ENCODE measurements around the gene CSN1S1. TPM values are rescaled to one million over a fixed set of nuclear protein-coding genes. Genes with fewer than 3 reads are reported as not detected.

CSN1S1 gene
- total and polyA plus RNA-seq, 2 experiments from 2014 or later, result 0.21 TPM; not detected in 1

Other genes with a start within 250 kb of the CSN1S1 start
- gene SULT1B1, start 170.4 kb upstream of the CSN1S1 start, total RNA-seq (2014; rRNA removed; shearing (Covaris generic)), result not detected in 2 replicates
- gene SULT1B1, start 170.4 kb upstream of the CSN1S1 start, polyA plus RNA-seq (2016; fragmentation: Nextera tagmentation; extraction: Ambion mirVana), result not detected in 2 replicates
- gene SULT1E1, start 70.9 kb upstream of the CSN1S1 start, total RNA-seq (2014; rRNA removed; shearing (Covaris generic)), result 0.12 TPM in 1 of 2 replicates, not detected in the other
- not detected in 2 replicates for gene SULT1E1, start 70.9 kb upstream of the CSN1S1 start, polyA plus RNA-seq (2016; fragmentation: Nextera tagmentation; extraction: Ambion mirVana)
- gene CSN2, start 34.7 kb downstream of the CSN1S1 start, total RNA-seq (2014; rRNA removed; shearing (Covaris generic)), result not detected in 2 replicates
- gene CSN2, start 34.7 kb downstream of the CSN1S1 start, polyA plus RNA-seq (2016; fragmentation: Nextera tagmentation; extraction: Ambion mirVana), result not detected in 2 replicates
- gene STATH, start 64.9 kb downstream of the CSN1S1 start, total RNA-seq (2014; rRNA removed; shearing (Covaris generic)), result not detected in 2 replicates
- not detected in 2 replicates for gene STATH, start 64.9 kb downstream of the CSN1S1 start, polyA plus RNA-seq (2016; fragmentation: Nextera tagmentation; extraction: Ambion mirVana)
- not detected in 2 replicates for gene HTN3, start 97.4 kb downstream of the CSN1S1 start, total RNA-seq (2014; rRNA removed; shearing (Covaris generic))
- not detected in 2 replicates for gene HTN3, start 97.4 kb downstream of the CSN1S1 start, polyA plus RNA-seq (2016; fragmentation: Nextera tagmentation; extraction: Ambion mirVana)
- gene HTN1, start 119.4 kb downstream of the CSN1S1 start, total RNA-seq (2014; rRNA removed; shearing (Covaris generic)), result not detected in 2 replicates
- gene HTN1, start 119.4 kb downstream of the CSN1S1 start, polyA plus RNA-seq (2016; fragmentation: Nextera tagmentation; extraction: Ambion mirVana), result not detected in 2 replicates
- gene PRR27, start 223.2 kb downstream of the CSN1S1 start, total RNA-seq (2014; rRNA removed; shearing (Covaris generic)), result not detected in 2 replicates
- not detected in 2 replicates for gene PRR27, start 223.2 kb downstream of the CSN1S1 start, polyA plus RNA-seq (2016; fragmentation: Nextera tagmentation; extraction: Ambion mirVana)